DND-41 (cell line): Measurements from ENCODE around the gene DARS2.
"Not testable (repeated sequence)": the region's sequence is repeated elsewhere in the genome, so short reads cannot be mapped to it uniquely, and the experiment has no call there.

Source experiments
- ATAC-seq: fragments of 200-7000 bp; cut with Tn5 transposase; 3 replicates; pipeline ENCODE4 v1.9.1; 2021; ENCODE audit warnings: low read depth; ENCODE audit not compliant: insufficient read depth
- DNase-seq: peaks from one replicate; pipeline ENCODE4 v3.0.0-alpha.2; 2020
- H2AFZ ChIP-seq: 2 replicates; pipeline ENCODE4 v1.6.0; 2012; ENCODE audit warnings: low read depth, low read length
- H3K27ac ChIP-seq: 2 replicates; pipeline ENCODE4 v1.5.1; 2012; ENCODE audit warnings: low read length, inconsistent platforms
- H3K27me3 ChIP-seq: fragments of 200-600 bp; sonication (generic); 2 replicates; pipeline ENCODE4 v1.6.0; 2012; ENCODE audit warnings: low read length, mild to moderate bottlenecking, inconsistent platforms; ENCODE audit not compliant: insufficient read depth, poor library complexity
- H3K36me3 ChIP-seq: 2 replicates; pipeline ENCODE4 v1.5.1; 2012; ENCODE audit warnings: low read length, inconsistent platforms; ENCODE audit not compliant: insufficient read depth
- H3K4me1 ChIP-seq: 2 replicates; pipeline ENCODE4 v1.5.1; 2012; ENCODE audit warnings: mild to moderate bottlenecking, low read length; ENCODE audit not compliant: insufficient read depth
- H3K4me2 ChIP-seq: 2 replicates; pipeline ENCODE4 v1.6.0; 2012; ENCODE audit warnings: mild to moderate bottlenecking, moderate library complexity, low read length, inconsistent platforms; ENCODE audit not compliant: insufficient read depth
- H3K4me3 ChIP-seq, 2 experiments: fragments of 200-600 bp in 1 of 2; shearing (Covaris generic) in 1 of 2; 2 replicates each; pipeline ENCODE4 v1.5.1; 2012 to 2016; ENCODE audit warnings: inconsistent platforms in 2 of 2, low read length in 2 of 2, mild to moderate bottlenecking in 2 of 2, low read depth in 1 of 2, moderate library complexity in 1 of 2
- H3K79me2 ChIP-seq: 2 replicates; pipeline ENCODE4 v1.6.0; 2012; ENCODE audit warnings: low read length, inconsistent platforms; ENCODE audit not compliant: insufficient read depth
- H3K9ac ChIP-seq: 2 replicates; pipeline ENCODE4 v1.6.0; 2012; ENCODE audit warnings: low read depth, mild to moderate bottlenecking, inconsistent platforms, low read length, moderate library complexity
- H3K9me3 ChIP-seq: 2 replicates; pipeline ENCODE4 v1.5.1; 2012; ENCODE audit warnings: low read length, moderate library complexity, mild to moderate bottlenecking, inconsistent platforms; ENCODE audit not compliant: insufficient read depth, severe bottlenecking
- H4K20me1 ChIP-seq: 2 replicates; pipeline ENCODE4 v1.6.0; 2012; ENCODE audit warnings: low read length; ENCODE audit not compliant: insufficient read depth
- CTCF ChIP-seq: IDR thresholded peaks from 2 replicates; pipeline ENCODE4 v1.5.1; 2012; ENCODE audit warnings: borderline replicate concordance, low read length, moderate library complexity, mild to moderate bottlenecking; ENCODE audit not compliant: poor library complexity, severe bottlenecking; ENCODE audit errors: extremely low read depth
- EZH2 ChIP-seq: IDR thresholded peaks from 3 replicates; pipeline ENCODE4 v1.6.1; 2012; ENCODE audit warnings: borderline replicate concordance, low read depth, mild to moderate bottlenecking, moderate library complexity, low read length, inconsistent platforms; ENCODE audit not compliant: severe bottlenecking

Gene DARS2

GRCh38 chr1:173784997-173785396 is 39.5 kb upstream of the DARS2 start:
- no peaks in the 10 kb centered on the region for H3K4me1 ChIP-seq
- no peak for TF ChIP-seq CTCF
- no peak for TF ChIP-seq EZH2
- no peak overlapping the region for H3K27ac ChIP-seq
- ATAC-seq, result no peak
- H3K9ac ChIP-seq, result no peak overlapping the region
- peaks cover 72% of the 10 kb centered on the region for H3K36me3 ChIP-seq
- H3K4me3 ChIP-seq, result no peak overlapping the region
- no peak overlapping the region for H2AFZ ChIP-seq
- no peaks in the 10 kb centered on the region for H3K9me3 ChIP-seq
- H4K20me1 ChIP-seq, result no peaks in the 10 kb centered on the region
- no peak for DNase-seq
- H3K4me2 ChIP-seq, result no peak overlapping the region
- no peaks in the 10 kb centered on the region for H3K79me2 ChIP-seq
- no peaks in the 10 kb centered on the region for H3K27me3 ChIP-seq

- no peaks in the 10 kb centered on the region for H4K20me1 ChIP-seq
- H3K9me3 ChIP-seq, result no peaks in the 10 kb centered on the region
- H3K4me3 ChIP-seq, result no peak overlapping the region
- no peak for ATAC-seq
- H3K27ac ChIP-seq, result no peak overlapping the region
- H3K9ac ChIP-seq, result no peak overlapping the region
- H3K4me2 ChIP-seq, result no peak overlapping the region
- no peaks in the 10 kb centered on the region for H3K4me1 ChIP-seq
- no peaks in the 10 kb centered on the region for H3K79me2 ChIP-seq
- TF ChIP-seq EZH2, result no peak
- no peak for TF ChIP-seq CTCF
- no peaks in the 10 kb centered on the region for H3K27me3 ChIP-seq
- DNase-seq, result no peak
- H3K36me3 ChIP-seq, result peaks cover 37% of the 10 kb centered on the region
- H2AFZ ChIP-seq, result no peak overlapping the region
These were observed 34.6 kb upstream of the DARS2 start for GRCh38 chr1:173789841-173790240.

- Histone ChIP-seq H3K79me2 (no peaks in the 10 kb centered on the region), H3K4me3 (no peak overlapping the region), H3K36me3 (peaks cover 69% of the 10 kb centered on the region), H3K4me2 (no peak overlapping the region), H3K27me3 (no peaks in the 10 kb centered on the region), H3K4me1 (no peaks in the 10 kb centered on the region), H2AFZ (no peak overlapping the region), H4K20me1 (no peaks in the 10 kb centered on the region), H3K9me3 (no peaks in the 10 kb centered on the region), H3K27ac (no peak overlapping the region), H3K9ac (no peak overlapping the region)
- DNase-seq, result no peak
- no peak for ATAC-seq
- no peak for TF ChIP-seq CTCF
- no peak for TF ChIP-seq EZH2
These were observed 26.4 kb upstream of the DARS2 start for GRCh38 chr1:173798078-173798477.

- peaks cover 82% of the 10 kb centered on the region for H3K36me3 ChIP-seq
- H3K27ac ChIP-seq, H4K20me1 ChIP-seq, H3K4me2 ChIP-seq, H3K27me3 ChIP-seq, H3K4me1 ChIP-seq, DNase-seq, H3K4me3 ChIP-seq, H3K9me3 ChIP-seq, H2AFZ ChIP-seq, H3K9ac ChIP-seq, ATAC-seq, H3K79me2 ChIP-seq: not testable (repeated sequence)
These were observed 24.5 kb upstream of the DARS2 start for GRCh38 chr1:173799995-173800394.
